Thyroid gland (tissue), 4 donors: Measurements from ENCODE around the gene SPINK9. TPM values are rescaled to one million over a fixed set of nuclear protein-coding genes. Genes with fewer than 3 reads are reported as not detected.

Source experiments
- DNase-seq, 2 donors: peaks; one replicate each; pipeline ENCODE4 v3.0.0-alpha.2; 2019
- H3K27ac ChIP-seq, 3 donors: fragments of 200-600 bp; sonication (generic); 1 replicate in 2 of 3; 2 replicates in 1 of 3; pipeline ENCODE4 v1.5.1; 2016 to 2019; ENCODE audit warnings: mild to moderate bottlenecking in 1 of 3, moderate library complexity in 1 of 3
- H3K27me3 ChIP-seq: fragments of 200-600 bp; sonication (generic); one replicate; pipeline ENCODE4 v1.5.1; 2019
- H3K36me3 ChIP-seq, 2 donors: fragments of 200-600 bp; sonication (generic); one replicate each; pipeline ENCODE4 v1.5.1; 2016 to 2019
- H3K4me1 ChIP-seq, 2 donors: fragments of 200-600 bp; sonication (generic); one replicate each; pipeline ENCODE4 v1.5.1; 2017 to 2019
- H3K4me3 ChIP-seq, 3 donors: fragments of 200-600 bp; sonication (generic); replicated peaks in 1 of 3; 1 replicate in 2 of 3; 2 replicates in 1 of 3; pipeline ENCODE4 v1.5.1; 2016; ENCODE audit warnings: mild to moderate bottlenecking in 1 of 3
- H3K9me3 ChIP-seq: fragments of 200-600 bp; sonication (generic); one replicate; pipeline ENCODE4 v1.5.1; 2017
- CTCF ChIP-seq, 6 experiments: fragments of 200-600 bp in 3 of 6; fragments of 450-650 bp in 3 of 6; sonication (generic) in 3 of 6; IDR thresholded peaks; one replicate each; pipeline ENCODE4 v1.5.1; 2016 to 2019; ENCODE audit warnings: antibody characterized with exemption in 6 of 6, mild to moderate bottlenecking in 2 of 6, inconsistent platforms in 1 of 6, moderate library complexity in 1 of 6
- POLR2A ChIP-seq, 2 donors: fragments of 450-650 bp; IDR thresholded peaks; one replicate each; pipeline ENCODE4 v1.6.1; 2017; ENCODE audit warnings: antibody characterized with exemption in 2 of 2, mild to moderate bottlenecking in 2 of 2, moderate library complexity in 1 of 2
- WGBS, 2 donors: methylation state at CpG; one replicate each; pipeline ENCODE4 v1.1.5; 2017; 5-methylcytosine and 5-hydroxymethylcytosine counted together
- intact Hi-C: fragments of 100-400 bp; cut with DNase I; formaldehyde crosslinking; loops from one replicate; pipeline ENCODE4 v1.15.1; 2023
- total RNA-seq, 4 donors: library from RNA; depleted of rRNA; stranded (reverse); fragments of >200 nt; gene quantifications; one replicate each; pipeline ENCODE4 v1.2.3, GENCODE V29; 2016

The SPINK9 gene
- total RNA-seq, 4 donors from 2014 or later: not detected

- H3K9me3 ChIP-seq: no peaks in the 10 kb centered on the region
- no peak overlapping the region for H3K4me3 ChIP-seq
- no peak for TF ChIP-seq CTCF (IDR thresholded peaks at IDR 0.05)
- no peak for TF ChIP-seq POLR2A (IDR thresholded peaks at IDR 0.05)
- H3K36me3 ChIP-seq: no peaks in the 10 kb centered on the region
- H3K4me1 ChIP-seq: no peaks in the 10 kb centered on the region
- intact Hi-C loops: no loop called here
- H3K27me3 ChIP-seq: no peaks in the 10 kb centered on the region
- H3K27ac ChIP-seq: no peak overlapping the region
- no peak for DNase-seq
Observed at GRCh38 chr5:148368299-148368698, 32.9 kb downstream of the SPINK9 start.

- Histone ChIP-seq H3K36me3 (no peaks in the 10 kb centered on the region), H3K9me3 (no peaks in the 10 kb centered on the region), H3K4me3 (no peak overlapping the region), H3K27me3 (no peaks in the 10 kb centered on the region), H3K4me1 (no peaks in the 10 kb centered on the region), H3K27ac (no peak overlapping the region)
- WGBS, 2 donors: 86 to 91% methylated on average over 2 of the region's 2 CpGs
- TF ChIP-seq CTCF (IDR thresholded peaks at IDR 0.05): no peak
- intact Hi-C loops: loop anchor here (10.0 kb wide), 1 partner anchor 197 kb away; no protein-coding TSS in a partner anchor
- no peak for DNase-seq
Observed at GRCh38 chr5:148372166-148372725, 36.9 kb downstream of the SPINK9 start.

GRCh38 chr5:148372893-148373292 is 37.5 kb downstream of the SPINK9 start:
- Histone ChIP-seq H3K4me1 (no peaks in the 10 kb centered on the region), H3K36me3 (no peaks in the 10 kb centered on the region), H3K27ac (no peak overlapping the region), H3K4me3 (no peak overlapping the region), H3K27me3 (no peaks in the 10 kb centered on the region), H3K9me3 (no peaks in the 10 kb centered on the region)
- no peak for DNase-seq
- TF ChIP-seq CTCF (IDR thresholded peaks at IDR 0.05): no peak
- TF ChIP-seq POLR2A (IDR thresholded peaks at IDR 0.05): no peak
- intact Hi-C loops: loop anchor here (10.0 kb wide), 1 partner anchor 198 kb away; no protein-coding TSS in a partner anchor

- intact Hi-C loops: loop anchor here (10.0 kb wide), 1 partner anchor 200 kb away; no protein-coding TSS in a partner anchor
- peak; percentile 22 for DNase-seq
- Histone ChIP-seq H3K9me3 (no peaks in the 10 kb centered on the region), H3K27me3 (no peaks in the 10 kb centered on the region), H3K36me3 (no peaks in the 10 kb centered on the region), H3K4me3 (no peak overlapping the region), H3K27ac (no peak overlapping the region), H3K4me1 (no peaks in the 10 kb centered on the region)
- 71 to 73% methylated on average over 3 of the region's 3 CpGs for WGBS, 2 donors
- TF ChIP-seq CTCF (IDR thresholded peaks at IDR 0.05): peak in 5 of 6 experiments; percentile 20 to 62 (median 54)
- TF ChIP-seq POLR2A (IDR thresholded peaks at IDR 0.05): no peak
Observed at GRCh38 chr5:148374690-148375360, 39.5 kb downstream of the SPINK9 start.

- TF ChIP-seq CTCF (IDR thresholded peaks at IDR 0.05) (no peak), POLR2A (IDR thresholded peaks at IDR 0.05) (no peak)
- Histone ChIP-seq H3K9me3 (no peaks in the 10 kb centered on the region), H3K36me3 (no peaks in the 10 kb centered on the region), H3K27ac (no peak overlapping the region), H3K4me3 (no peak overlapping the region), H3K27me3 (no peaks in the 10 kb centered on the region), H3K4me1 (no peaks in the 10 kb centered on the region)
- 90 to 92% methylated on average over 4 of the region's 4 CpGs for WGBS, 2 donors
- DNase-seq: no peak
- intact Hi-C loops: loop anchor here (10.0 kb wide), 1 partner anchor 201 kb away; no protein-coding TSS in a partner anchor
Observed at GRCh38 chr5:148376198-148376597, 40.8 kb downstream of the SPINK9 start.
